Measurements from ENCODE around the gene MIOS.

MIOS gene

GRCh38 chr7:7519056-7519455 is 47.6 kb upstream of the MIOS start:
- CTCF ChIA-PET, result no interaction called here
- TF ChIP-seq ZNF132 (tag by site-specific recombination; IDR thresholded peaks at IDR 0.05; ENCODE audit: borderline replicate concordance) (no peak), ZNF155 (tag by site-specific recombination; IDR thresholded peaks at IDR 0.05) (no peak), SP3 (tag by site-specific recombination; IDR thresholded peaks at IDR 0.05) (no peak), ZNF169 (tag by site-specific recombination; IDR thresholded peaks at IDR 0.05) (no peak), GLI4 (tag by site-specific recombination; IDR thresholded peaks at IDR 0.05) (no peak)
- no peak overlapping the region for H3K27ac ChIP-seq (ENCODE audit: extremely low read depth, low read depth, low read length)
- H3K4me3 ChIP-seq (ENCODE audit: low read depth, low read length), result no peak overlapping the region
- POLR2A ChIA-PET, result no interaction called here
- H3K4me1 ChIP-seq (ENCODE audit: control insufficient read depth, insufficient read depth, low read length), result no peaks in the 10 kb centered on the region
- H3K9me3 ChIP-seq (ENCODE audit: control insufficient read depth, insufficient read depth, low read depth, low read length), result no peaks in the 10 kb centered on the region
- H3K36me3 ChIP-seq (ENCODE audit: control insufficient read depth in 2 of 2, insufficient read depth in 1 of 2, low read length in 2 of 2), result no peaks in the 10 kb centered on the region

- H3K4me3 ChIP-seq (ENCODE audit: low read depth, low read length), result no peak overlapping the region
- ChIA-PET POLR2A (no interaction called here), CTCF (no interaction called here)
- H3K36me3 ChIP-seq (ENCODE audit: control insufficient read depth in 2 of 2, insufficient read depth in 1 of 2, low read length in 2 of 2), result no peaks in the 10 kb centered on the region
- no peaks in the 10 kb centered on the region for H3K9me3 ChIP-seq (ENCODE audit: control insufficient read depth, insufficient read depth, low read depth, low read length)
- no peak overlapping the region for H3K27ac ChIP-seq (ENCODE audit: extremely low read depth, low read depth, low read length)
- H3K4me1 ChIP-seq (ENCODE audit: control insufficient read depth, insufficient read depth, low read length), result no peaks in the 10 kb centered on the region
- TF ChIP-seq ZNF37A (tag by site-specific recombination; IDR thresholded peaks at IDR 0.05), result no peak
- no peak for TF ChIP-seq BCL11A (tag by site-specific recombination; IDR thresholded peaks at IDR 0.05; ENCODE audit: low read depth)
- no peak for TF ChIP-seq ZFHX2 (tag by site-specific recombination; conservative IDR thresholded peaks at IDR 0.05)
- no peak for TF ChIP-seq ZNF174 (tag by site-specific recombination; IDR thresholded peaks at IDR 0.05)
Measured at GRCh38 chr7:7519528-7519927, 47.2 kb upstream of the MIOS start.

GRCh38 chr7:7521259-7521658 is 45.4 kb upstream of the MIOS start:
- POLR2A ChIA-PET, result no interaction called here
- Histone ChIP-seq H3K27ac (ENCODE audit: extremely low read depth, low read depth, low read length) (no peak overlapping the region), H3K9me3 (ENCODE audit: control insufficient read depth, insufficient read depth, low read depth, low read length) (no peaks in the 10 kb centered on the region), H3K36me3 (ENCODE audit: control insufficient read depth in 2 of 2, insufficient read depth in 1 of 2, low read length in 2 of 2) (no peaks in the 10 kb centered on the region), H3K4me3 (ENCODE audit: low read depth, low read length) (no peak overlapping the region), H3K4me1 (ENCODE audit: control insufficient read depth, insufficient read depth, low read length) (no peaks in the 10 kb centered on the region)
- no peak for TF ChIP-seq ZNF133 (tag by site-specific recombination; IDR thresholded peaks at IDR 0.05)
- no peak for TF ChIP-seq ATF2 (tag by site-specific recombination; IDR thresholded peaks at IDR 0.05; ENCODE audit: low read depth)
- no peak for TF ChIP-seq ZNF701 (tag by site-specific recombination; IDR thresholded peaks at IDR 0.05)
- no peak for TF ChIP-seq ZNF311 (tag by site-specific recombination; IDR thresholded peaks at IDR 0.05; ENCODE audit: borderline replicate concordance)
- TF ChIP-seq ZNF488 (tag by site-specific recombination; IDR thresholded peaks at IDR 0.05), result no peak
- TF ChIP-seq ZNF416 (tag by site-specific recombination; IDR thresholded peaks at IDR 0.05), result no peak
- no peak for TF ChIP-seq ZNF549 (tag by site-specific recombination; IDR thresholded peaks at IDR 0.05)
- no peak for TF ChIP-seq ZNF677 (tag by site-specific recombination; IDR thresholded peaks at IDR 0.05)
- CTCF ChIA-PET, result interaction anchor here (2.1 kb wide), 1 partner anchor 97 kb away, joined by 5 read pairs; no protein-coding TSS in a partner anchor

- TF ChIP-seq ZNF596 (tag by site-specific recombination; IDR thresholded peaks at IDR 0.05) (no peak), ZNF580 (tag by site-specific recombination; IDR thresholded peaks at IDR 0.05) (no peak), BCL11B (tag by site-specific recombination; IDR thresholded peaks at IDR 0.05; ENCODE audit: low read depth) (no peak), ZNF514 (tag by site-specific recombination; IDR thresholded peaks at IDR 0.05) (no peak), ZBTB20 (tag by site-specific recombination; IDR thresholded peaks at IDR 0.05) (no peak), ZNF10 (tag by site-specific recombination; IDR thresholded peaks at IDR 0.05) (no peak), ZNF292 (tag by site-specific recombination; IDR thresholded peaks at IDR 0.05; ENCODE audit: borderline replicate concordance, low read depth) (no peak)
- no peak overlapping the region for H3K27ac ChIP-seq (ENCODE audit: extremely low read depth, low read depth, low read length)
- H3K36me3 ChIP-seq (ENCODE audit: control insufficient read depth in 2 of 2, insufficient read depth in 1 of 2, low read length in 2 of 2), result no peaks in the 10 kb centered on the region
- no peak overlapping the region for H3K4me3 ChIP-seq (ENCODE audit: low read depth, low read length)
- CTCF ChIA-PET, result interaction anchor here (1.4 kb wide), 1 partner anchor 97 kb away, joined by 3 read pairs; no protein-coding TSS in a partner anchor
- no peaks in the 10 kb centered on the region for H3K9me3 ChIP-seq (ENCODE audit: control insufficient read depth, insufficient read depth, low read depth, low read length)
- POLR2A ChIA-PET, result no interaction called here
- H3K4me1 ChIP-seq (ENCODE audit: control insufficient read depth, insufficient read depth, low read length), result no peaks in the 10 kb centered on the region
Measured at GRCh38 chr7:7522421-7522820, 44.3 kb upstream of the MIOS start.
